ENCODE results near the gene BRSK1. TPM values are rescaled to one million over a fixed set of nuclear protein-coding genes. Genes with fewer than 3 reads are reported as not detected.

Gene BRSK1
- total and polyA plus RNA-seq, 2 of the 13 experiments (the other 11 are each of a cell fraction or from before 2014, with no cell fraction given) = 0.18 to 1.2 TPM

- TF ChIP-seq, protein P1, sequence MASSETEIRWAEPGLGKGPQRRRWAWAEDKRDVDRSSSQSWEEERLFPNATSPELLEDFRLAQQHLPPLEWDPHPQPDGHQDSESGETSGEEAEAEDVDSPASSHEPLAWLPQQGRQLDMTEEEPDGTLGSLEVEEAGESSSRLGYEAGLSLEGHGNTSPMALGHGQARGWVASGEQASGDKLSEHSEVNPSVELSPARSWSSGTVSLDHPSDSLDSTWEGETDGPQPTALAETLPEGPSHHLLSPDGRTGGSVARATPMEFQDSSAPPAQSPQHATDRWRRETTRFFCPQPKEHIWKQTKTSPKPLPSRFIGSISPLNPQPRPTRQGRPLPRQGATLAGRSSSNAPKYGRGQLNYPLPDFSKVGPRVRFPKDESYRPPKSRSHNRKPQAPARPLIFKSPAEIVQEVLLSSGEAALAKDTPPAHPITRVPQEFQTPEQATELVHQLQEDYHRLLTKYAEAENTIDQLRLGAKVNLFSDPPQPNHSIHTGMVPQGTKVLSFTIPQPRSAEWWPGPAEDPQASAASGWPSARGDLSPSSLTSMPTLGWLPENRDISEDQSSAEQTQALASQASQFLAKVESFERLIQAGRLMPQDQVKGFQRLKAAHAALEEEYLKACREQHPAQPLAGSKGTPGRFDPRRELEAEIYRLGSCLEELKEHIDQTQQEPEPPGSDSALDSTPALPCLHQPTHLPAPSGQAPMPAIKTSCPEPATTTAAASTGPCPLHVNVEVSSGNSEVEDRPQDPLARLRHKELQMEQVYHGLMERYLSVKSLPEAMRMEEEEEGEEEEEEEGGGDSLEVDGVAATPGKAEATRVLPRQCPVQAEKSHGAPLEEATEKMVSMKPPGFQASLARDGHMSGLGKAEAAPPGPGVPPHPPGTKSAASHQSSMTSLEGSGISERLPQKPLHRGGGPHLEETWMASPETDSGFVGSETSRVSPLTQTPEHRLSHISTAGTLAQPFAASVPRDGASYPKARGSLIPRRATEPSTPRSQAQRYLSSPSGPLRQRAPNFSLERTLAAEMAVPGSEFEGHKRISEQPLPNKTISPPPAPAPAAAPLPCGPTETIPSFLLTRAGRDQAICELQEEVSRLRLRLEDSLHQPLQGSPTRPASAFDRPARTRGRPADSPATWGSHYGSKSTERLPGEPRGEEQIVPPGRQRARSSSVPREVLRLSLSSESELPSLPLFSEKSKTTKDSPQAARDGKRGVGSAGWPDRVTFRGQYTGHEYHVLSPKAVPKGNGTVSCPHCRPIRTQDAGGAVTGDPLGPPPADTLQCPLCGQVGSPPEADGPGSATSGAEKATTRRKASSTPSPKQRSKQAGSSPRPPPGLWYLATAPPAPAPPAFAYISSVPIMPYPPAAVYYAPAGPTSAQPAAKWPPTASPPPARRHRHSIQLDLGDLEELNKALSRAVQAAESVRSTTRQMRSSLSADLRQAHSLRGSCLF (CRISPR knock-in tag; IDR thresholded peaks at IDR 0.05; ENCODE audit: borderline replicate concordance) = no peak
- TF ChIP-seq RORA (CRISPR knock-in tag; IDR thresholded peaks at IDR 0.05) = no peak
- no peak for TF ChIP-seq ZFP41 (CRISPR knock-in tag; IDR thresholded peaks at IDR 0.05; ENCODE audit: borderline replicate concordance)
- TF ChIP-seq, protein P2, sequence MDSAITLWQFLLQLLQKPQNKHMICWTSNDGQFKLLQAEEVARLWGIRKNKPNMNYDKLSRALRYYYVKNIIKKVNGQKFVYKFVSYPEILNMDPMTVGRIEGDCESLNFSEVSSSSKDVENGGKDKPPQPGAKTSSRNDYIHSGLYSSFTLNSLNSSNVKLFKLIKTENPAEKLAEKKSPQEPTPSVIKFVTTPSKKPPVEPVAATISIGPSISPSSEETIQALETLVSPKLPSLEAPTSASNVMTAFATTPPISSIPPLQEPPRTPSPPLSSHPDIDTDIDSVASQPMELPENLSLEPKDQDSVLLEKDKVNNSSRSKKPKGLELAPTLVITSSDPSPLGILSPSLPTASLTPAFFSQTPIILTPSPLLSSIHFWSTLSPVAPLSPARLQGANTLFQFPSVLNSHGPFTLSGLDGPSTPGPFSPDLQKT (CRISPR knock-in tag; IDR thresholded peaks at IDR 0.05; ENCODE audit: borderline replicate concordance) = no peak
- no peak for TF ChIP-seq SMAD9 (CRISPR knock-in tag; IDR thresholded peaks at IDR 0.05)
- TF ChIP-seq SRSF9 (IDR thresholded peaks at IDR 0.05; ENCODE audit: borderline replicate concordance, insufficient read depth, low read depth, low read length, poor library complexity, severe bottlenecking) = no peak
- peak; percentile 97; the same call in 2 of the 3 replicates for TF ChIP-seq MXI1 (IDR thresholded peaks at IDR 0.05; ENCODE audit: borderline replicate concordance, low read depth, low read length)
- no peak for TF ChIP-seq ZNF510 (CRISPR knock-in tag; IDR thresholded peaks at IDR 0.05; ENCODE audit: low read depth)
- TF ChIP-seq, protein P3, sequence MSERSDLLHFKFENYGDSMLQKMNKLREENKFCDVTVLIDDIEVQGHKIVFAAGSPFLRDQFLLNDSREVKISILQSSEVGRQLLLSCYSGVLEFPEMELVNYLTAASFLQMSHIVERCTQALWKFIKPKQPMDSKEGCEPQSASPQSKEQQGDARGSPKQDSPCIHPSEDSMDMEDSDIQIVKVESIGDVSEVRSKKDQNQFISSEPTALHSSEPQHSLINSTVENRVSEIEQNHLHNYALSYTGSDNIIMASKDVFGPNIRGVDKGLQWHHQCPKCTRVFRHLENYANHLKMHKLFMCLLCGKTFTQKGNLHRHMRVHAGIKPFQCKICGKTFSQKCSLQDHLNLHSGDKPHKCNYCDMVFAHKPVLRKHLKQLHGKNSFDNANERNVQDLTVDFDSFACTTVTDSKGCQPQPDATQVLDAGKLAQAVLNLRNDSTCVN (CRISPR knock-in tag; IDR thresholded peaks at IDR 0.05; ENCODE audit: borderline replicate concordance) = no peak; the same call in 1 of the 2 replicates
- TF ChIP-seq, protein P4, sequence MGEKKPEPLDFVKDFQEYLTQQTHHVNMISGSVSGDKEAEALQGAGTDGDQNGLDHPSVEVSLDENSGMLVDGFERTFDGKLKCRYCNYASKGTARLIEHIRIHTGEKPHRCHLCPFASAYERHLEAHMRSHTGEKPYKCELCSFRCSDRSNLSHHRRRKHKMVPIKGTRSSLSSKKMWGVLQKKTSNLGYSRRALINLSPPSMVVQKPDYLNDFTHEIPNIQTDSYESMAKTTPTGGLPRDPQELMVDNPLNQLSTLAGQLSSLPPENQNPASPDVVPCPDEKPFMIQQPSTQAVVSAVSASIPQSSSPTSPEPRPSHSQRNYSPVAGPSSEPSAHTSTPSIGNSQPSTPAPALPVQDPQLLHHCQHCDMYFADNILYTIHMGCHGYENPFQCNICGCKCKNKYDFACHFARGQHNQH (CRISPR knock-in tag; IDR thresholded peaks at IDR 0.05) = peak; percentile 81
- peak; percentile 89; the same call in 1 of the 2 replicates for TF ChIP-seq ZNF747 (CRISPR knock-in tag; IDR thresholded peaks at IDR 0.05; ENCODE audit: borderline replicate concordance)
- peak; percentile 75; the same call in 1 of the 2 replicates for TF ChIP-seq ZNF790 (CRISPR knock-in tag; IDR thresholded peaks at IDR 0.05; ENCODE audit: borderline replicate concordance)
- no peak; the same call in 1 of the 2 replicates for TF ChIP-seq ZNF691 (CRISPR knock-in tag; IDR thresholded peaks at IDR 0.05; ENCODE audit: borderline replicate concordance, low read depth)
- peak; percentile 29; the same call in 1 of the 2 replicates for TF ChIP-seq RXRA (CRISPR knock-in tag; IDR thresholded peaks at IDR 0.05)
- TF ChIP-seq IKZF4 (CRISPR knock-in tag; IDR thresholded peaks at IDR 0.05; ENCODE audit: borderline replicate concordance, low read depth, not compliant biosample characterization) = no peak
- TF ChIP-seq FOXJ3 (CRISPR knock-in tag; IDR thresholded peaks at IDR 0.05; ENCODE audit: borderline replicate concordance) = no peak
- no peak for TF ChIP-seq ISL2 (CRISPR knock-in tag; IDR thresholded peaks at IDR 0.05)
- no peak for TF ChIP-seq WIZ (CRISPR knock-in tag; IDR thresholded peaks at IDR 0.05)
Observed at GRCh38 chr19:55279770-55280643, 3.8 kb upstream of the BRSK1 start, which contains the start of gene HSPBP1 (continued).
